Measurements from ENCODE around the gene ZNF784.

ZNF784 gene, protein sequence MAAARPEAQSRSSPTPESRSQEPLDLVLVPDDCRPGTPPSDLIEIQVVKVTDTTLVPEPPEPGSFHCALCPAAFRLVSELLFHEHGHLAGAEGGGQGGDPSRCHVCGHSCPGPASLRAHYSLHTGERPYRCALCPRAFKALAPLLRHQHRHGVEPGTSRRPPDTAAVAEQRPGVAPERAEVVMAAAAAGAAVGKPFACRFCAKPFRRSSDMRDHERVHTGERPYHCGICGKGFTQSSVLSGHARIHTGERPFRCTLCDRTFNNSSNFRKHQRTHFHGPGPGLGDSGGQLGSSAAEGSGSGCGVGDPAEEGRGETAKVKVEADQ

DNA sequence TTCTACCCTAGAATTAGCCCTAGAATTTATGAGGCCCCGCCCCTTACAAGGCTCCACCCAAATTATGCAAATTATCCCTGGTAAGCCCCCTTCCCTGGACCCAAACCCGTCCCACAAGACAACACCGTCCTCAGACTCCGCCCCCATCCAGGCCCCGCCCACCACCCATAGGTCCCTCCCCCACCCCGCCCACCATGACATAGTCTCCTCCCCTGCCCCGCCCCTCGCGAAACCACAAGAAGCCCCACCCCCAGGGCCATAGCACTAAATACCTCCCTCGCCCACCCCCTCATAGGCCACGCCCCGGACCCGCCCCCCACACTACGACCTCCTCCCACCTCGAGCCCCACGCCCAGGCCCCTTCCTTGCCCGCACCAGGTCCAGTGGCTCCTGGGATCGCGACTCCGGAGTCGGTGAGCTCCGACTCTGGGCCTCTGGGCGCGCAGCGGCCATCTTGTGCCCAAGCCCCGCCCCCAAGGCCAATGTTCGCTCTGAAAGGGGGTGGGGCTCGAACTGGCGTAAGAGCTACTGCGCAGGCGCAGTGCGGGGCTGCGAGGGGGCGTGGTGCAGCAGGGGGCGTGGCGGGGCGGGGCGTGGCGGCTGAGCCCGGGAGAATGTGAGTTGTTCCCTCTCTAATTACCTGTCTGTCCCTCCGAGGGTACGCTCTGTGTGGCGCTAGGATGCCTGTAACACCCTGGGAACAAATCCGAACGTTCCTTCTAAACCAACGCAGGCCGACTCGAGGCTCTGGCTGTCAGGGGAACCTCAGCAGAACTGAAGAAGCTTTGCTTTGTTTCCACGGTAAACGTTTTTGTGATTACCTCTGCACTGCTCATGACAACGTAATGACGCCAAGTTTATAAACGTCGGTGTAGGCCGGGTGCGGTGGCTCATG lies at the start of gene ZNF784:
Gene ZNF784 (minus strand): TSS at position 458 of the 895 bp plus-strand sequence. CDS start 5 bp downstream, at position 453.
- peak; percentile 94 for DNase-seq (ENCODE audit: low spot score)

DNA sequence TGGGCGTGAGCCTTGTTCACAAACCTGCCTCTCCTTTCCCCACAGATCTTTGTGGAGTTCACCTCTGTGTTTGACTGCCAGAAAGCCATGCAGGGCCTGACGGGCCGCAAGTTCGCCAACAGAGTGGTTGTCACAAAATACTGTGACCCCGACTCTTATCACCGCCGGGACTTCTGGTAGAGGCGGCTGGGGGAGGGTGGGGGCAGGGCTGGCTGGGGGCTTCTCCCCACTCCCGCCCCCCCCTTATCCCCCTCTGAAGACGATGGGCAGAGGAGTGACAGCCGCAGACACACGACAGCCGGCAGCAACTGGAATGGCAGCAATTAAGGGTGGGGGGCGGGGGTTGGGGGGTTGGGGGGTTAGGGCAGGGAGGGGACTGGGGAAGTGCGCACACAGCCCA lies 49.5 kb upstream of the ZNF784 start:
- DNase-seq (ENCODE audit: low spot score), result no peak

DNA sequence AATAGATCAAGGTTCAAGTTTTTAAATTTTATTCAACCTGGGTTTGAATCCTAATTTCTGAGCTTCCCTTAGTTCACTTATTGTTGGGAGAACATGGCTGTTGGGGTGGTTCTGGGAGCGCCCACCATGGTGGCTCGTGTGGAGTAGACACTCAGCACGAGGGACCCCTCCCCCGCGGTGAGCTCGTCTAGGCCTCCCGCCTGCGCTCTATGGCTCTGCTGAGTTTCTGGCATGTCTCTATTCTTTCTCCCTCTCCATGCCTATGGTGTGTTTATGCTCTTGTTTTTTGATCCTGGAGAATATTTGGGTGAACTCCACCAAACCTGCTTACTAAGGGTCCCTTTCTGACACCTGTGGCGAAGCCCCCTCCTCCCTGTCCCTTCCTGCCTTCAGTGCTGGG lies 49.1 kb upstream of the ZNF784 start:
- DNase-seq (ENCODE audit: low spot score), result no peak

DNA sequence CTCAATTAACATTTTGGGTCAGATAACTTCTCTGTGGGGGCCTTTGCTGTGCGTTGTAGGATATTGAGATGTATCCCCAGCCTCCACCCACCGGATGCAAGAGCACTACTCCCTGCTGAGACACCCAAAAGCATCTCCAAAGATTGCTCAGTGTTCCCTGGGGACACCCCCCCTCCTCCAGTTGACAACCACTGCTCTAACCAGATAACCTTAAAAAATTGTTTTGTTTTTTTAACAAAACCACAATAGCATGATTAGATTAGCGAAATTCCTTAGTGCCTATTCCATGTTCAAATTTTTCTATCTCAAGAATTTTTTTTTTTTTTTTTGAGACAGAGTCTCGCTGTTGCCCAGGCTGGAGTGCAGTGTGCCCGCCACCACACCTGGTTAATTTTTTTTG lies 48.1 kb upstream of the ZNF784 start:
- DNase-seq (ENCODE audit: low spot score), result no peak

DNA sequence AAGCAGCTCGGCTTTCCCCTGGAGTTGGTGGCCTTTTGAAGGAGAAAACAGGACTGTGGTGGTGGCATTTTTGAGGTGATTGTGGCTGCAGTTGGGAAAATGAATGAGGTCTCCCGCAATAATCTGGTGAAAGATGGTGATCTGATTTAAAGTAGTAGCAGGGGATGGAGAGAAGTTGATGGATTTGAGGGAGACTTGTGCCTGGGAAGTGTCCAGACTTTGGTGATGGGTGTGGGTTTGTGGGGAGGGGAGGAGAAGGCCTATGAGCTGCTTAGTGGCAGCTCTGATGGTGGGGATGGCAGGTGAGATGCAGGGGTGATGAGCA lies 46.6 kb upstream of the ZNF784 start:
- DNase-seq (ENCODE audit: low spot score), result no peak

DNA sequence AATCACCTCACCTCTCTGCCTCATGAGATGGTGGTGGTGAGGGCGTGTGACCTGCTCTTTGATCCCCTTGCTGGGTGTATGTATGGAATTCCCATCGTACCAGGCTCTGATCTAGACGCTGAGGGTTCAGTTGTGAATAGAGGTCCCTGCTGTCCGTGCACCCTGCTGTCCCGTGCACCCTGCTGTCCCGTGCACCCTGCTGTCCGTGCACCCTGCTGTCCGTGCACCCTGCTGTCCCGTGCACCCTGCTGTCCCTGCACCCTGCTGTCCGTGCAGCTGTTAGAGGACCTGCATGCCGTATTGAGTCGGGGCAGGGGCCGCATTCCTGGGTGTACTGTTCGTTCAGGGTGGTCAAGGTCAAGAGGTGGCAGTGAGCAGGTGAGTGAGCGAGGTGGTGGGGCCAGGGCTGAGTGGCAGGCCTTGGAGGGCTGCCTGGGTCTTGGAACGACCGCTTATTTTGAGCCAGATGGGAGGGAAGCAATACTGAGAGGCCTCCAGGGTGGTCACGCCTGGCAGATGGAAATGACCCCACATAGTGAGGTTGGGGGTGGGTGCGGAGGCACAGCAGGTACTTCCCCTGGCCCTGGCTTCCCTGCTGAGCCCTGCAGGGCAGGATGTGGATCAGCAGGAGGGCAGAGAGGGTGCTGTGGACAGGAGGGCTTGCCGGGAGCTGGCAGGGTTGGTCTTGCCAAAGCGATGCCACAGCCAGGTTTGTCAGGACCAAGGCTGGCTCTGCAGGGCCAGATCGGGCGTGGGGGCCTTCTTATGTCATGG lies 46.1 kb upstream of the ZNF784 start:
- no peak for DNase-seq (ENCODE audit: low spot score)

DNA sequence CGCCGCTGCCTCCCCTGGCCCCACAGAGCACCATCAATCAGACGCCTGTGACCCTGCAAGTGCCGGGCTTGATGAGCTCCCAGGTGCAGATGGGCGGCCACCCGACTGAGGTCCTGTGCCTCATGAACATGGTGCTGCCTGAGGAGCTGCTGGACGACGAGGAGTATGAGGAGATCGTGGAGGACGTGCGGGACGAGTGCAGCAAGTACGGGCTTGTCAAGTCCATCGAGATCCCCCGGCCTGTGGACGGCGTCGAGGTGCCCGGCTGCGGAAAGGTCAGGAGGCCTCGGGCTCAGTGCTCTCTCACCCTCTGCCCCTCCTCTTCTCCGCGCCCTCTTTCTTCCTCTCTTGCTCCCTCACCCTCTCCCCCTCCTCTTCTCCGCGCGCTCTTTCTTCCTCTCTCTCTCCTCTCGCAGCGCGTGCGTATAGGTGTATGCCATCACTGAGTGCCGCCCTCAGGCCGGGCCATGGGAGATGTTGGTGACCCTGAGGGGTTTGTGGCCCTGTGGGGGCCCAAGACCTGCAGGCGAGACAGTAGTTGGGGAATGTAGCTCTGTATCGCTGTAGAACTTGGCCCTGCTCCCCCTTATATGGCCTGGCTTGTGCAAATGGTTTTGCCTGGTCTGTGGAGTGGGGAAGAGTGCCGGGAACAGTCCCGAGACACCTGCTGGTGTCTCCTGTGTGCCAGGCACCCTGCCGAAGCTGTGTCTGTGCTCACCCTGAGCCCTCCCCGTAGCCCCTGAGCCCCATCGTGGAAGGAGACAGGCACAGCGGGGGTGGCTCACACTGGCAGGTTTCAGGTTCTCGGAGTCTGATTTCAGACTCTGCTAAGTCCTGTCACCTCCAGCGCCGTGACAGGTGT lies 45.3 kb upstream of the ZNF784 start:
- DNase-seq (ENCODE audit: low spot score), result no peak

DNA sequence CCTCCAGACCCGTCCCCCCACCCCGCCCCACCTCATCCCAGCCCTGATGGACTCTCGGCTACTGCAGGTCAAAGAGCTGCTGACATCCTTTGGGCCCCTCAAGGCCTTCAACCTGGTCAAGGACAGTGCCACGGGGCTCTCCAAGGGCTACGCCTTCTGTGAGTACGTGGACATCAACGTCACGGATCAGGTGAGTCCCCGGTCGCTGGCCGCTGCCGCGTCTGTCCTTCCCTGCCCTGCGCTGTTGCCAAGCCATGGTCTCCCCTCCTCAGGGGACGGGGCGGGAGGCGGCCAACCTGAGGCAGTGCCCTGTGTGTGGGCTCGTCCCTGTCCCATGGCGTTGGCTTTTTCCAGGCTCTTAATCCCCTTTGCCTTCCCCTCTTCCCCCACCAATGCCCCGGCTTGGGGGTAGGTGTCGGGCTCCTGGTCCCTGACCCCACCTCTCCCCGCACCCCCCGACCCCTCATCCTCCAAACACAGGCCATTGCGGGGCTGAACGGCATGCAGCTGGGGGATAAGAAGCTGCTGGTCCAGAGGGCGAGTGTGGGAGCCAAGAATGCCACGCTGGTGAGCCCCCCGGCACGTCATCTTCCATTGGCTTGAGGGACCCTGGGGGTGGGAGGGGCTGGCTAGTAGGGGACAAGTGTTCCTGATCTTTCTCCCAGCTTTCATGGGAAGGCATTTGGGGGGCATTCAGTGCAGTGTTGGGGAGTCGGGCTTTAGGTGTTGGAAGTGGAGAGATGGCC lies 44.4 kb upstream of the ZNF784 start:
- DNase-seq (ENCODE audit: low spot score), result no peak

DNA sequence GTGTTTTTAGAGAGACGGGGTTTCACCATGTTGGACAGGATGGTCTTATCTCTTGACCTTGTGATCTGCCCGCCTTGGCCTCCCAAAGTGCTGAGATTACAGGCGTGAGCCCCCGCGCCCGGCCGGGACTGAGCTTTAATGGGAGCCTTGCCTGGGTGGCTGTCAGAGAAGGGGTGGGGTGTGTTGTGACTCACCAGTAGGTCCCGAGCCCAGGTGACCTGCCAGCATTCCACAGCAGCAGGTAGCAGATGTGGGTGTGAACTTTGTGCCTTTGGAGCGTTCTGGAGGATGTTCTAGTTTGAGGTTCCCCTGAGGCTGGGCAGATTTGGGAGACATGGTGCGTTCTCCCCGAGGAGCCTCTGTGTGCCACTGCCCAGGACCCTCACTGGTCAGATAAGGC lies 43.6 kb upstream of the ZNF784 start:
- no peak for DNase-seq (ENCODE audit: low spot score)

DNA sequence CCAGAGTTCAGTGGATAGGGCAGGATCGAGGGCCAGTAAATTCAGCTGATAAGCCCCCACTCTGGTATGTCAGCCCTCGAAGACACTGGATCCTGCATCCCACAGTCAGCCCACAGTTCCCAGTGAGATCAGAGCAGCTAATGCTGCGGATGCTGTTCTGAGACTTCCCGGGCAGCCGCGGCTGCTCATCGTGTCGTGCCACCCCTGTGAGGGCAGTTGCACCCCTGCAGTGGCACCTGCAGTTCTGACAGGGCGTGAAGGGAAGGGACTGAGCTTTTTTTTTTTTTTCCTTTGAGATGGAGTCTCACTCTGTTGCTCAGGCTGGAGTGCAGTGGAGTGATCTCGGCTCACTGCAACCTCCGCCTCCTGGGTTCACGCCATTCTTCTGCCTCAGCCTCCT lies 43.1 kb upstream of the ZNF784 start:
- DNase-seq (ENCODE audit: low spot score), result no peak

DNA sequence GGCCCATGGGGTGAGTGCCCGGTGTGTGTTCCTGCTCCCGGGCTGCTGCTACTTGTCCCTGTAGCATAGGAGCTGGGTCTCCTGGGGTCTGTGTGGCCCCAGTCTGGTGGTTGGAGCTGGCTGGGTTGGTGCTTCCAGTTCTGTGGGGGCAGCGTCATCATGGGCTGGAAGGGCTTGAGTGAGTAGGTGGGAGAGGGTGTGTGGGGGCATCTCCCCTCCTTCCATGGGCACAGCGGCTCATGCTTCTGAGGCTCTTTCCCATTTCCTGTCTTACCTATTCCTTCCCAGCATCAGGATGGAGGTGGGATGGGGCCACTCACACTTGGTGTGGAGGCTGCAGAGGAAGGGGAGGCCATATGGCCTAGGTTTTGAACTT lies 42.6 kb upstream of the ZNF784 start:
- DNase-seq (ENCODE audit: low spot score), result no peak

DNA sequence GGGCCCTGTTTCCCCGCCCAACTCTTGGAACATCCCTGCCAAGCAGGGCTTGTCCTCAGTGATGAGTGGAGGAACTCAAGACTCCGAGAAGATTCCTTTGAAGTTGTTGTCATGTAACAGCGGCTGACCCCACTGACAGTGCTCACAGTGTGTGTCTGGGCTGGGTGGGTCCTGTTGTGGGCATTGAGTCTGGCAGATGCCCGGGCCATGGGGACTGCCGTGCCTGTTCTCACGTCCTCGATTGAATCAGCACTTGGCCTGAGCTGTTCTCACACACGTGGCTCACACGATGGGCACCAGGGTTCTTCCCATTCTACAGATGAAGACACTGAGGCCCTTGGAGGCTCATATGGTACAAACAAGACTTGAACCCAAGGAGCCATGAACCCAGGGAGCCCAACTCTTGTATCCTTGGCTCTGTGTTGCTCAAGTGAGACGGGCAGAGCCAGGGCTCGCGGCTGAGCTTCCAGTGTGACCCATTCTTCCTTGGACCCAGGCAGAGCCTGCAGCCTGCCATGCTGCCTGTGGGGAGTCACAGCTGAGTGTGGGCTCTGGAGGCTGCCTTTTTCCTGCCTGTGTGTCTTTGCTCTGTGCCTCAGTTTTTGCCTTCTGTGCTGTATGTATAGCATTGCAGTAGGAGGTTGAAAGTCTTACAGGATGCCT lies 42.1 kb upstream of the ZNF784 start:
- DNase-seq (ENCODE audit: low spot score), result no peak

DNA sequence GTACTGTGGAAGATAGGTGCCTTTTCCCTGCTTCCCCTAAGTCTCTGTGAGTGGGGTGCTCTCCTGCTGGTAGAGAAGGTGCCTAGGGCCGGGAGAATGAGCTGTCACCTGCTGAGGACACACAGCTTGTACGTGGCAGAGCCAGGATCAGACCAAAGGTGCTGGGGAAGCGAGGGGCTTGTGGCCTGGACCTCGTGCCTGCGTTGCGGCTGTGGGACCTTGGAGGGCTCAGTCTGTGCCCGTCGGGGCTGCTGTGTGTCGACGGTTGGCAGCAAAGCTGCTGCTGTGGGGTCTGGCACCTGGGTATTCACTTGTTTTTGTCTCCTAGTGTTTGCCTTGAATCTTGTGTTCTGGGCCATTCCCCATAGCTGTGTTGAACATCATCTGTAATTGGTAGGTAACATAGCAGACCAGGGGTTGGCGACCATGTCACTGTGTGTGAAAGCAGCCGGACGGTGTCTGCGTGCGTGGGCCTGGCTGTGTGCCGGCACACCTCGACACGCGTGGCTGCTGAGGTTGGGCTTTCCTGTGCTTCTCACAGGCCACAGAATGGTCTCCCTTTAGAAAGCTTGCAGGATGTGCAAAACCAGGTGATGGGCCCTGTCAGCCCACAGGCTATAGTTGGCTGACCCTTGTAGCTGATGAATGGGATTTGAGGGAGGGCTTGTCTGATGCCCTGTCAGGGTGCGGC lies 39.6 kb upstream of the ZNF784 start:
- no peak for DNase-seq (ENCODE audit: low spot score)

DNA sequence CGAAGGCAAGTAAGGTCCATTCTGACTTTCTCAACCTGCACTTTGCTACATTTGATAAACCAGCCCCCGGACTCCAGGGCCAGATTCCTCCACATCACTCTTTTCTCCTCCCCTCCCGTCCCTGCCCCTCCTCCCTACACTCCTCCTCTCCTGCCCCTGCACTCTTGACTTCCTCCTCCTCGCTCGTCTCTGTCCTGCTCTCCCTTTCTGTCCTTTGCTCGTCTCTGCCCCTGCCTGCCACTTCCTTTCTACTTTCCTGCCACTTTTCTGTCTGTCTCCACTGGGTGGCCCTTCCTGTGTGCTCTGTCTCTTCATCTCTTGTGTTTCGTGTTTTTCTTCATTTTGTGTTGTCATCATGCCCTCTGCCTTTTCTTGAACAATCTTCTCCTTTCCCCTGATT lies 37.5 kb upstream of the ZNF784 start:
- no peak for DNase-seq (ENCODE audit: low spot score)

DNA sequence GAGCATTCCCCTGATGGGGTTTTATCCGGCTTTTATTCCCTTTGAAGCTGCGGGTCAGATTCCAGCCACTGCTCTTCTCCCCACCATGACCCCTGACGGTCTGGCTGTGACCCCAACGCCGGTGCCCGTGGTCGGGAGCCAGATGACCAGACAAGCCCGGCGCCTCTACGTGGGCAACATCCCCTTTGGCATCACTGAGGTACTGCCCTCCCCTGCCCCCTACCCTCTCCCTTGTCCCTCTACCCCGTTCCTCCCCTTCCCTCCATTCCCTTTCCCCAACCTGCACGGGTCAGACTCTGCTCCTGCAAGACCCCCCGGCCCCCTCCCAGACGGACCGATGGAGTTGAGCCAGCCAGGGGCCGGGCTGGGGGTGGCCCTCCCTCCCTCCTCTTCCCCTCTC lies 36.6 kb upstream of the ZNF784 start:
- DNase-seq (ENCODE audit: low spot score), result no peak

DNA sequence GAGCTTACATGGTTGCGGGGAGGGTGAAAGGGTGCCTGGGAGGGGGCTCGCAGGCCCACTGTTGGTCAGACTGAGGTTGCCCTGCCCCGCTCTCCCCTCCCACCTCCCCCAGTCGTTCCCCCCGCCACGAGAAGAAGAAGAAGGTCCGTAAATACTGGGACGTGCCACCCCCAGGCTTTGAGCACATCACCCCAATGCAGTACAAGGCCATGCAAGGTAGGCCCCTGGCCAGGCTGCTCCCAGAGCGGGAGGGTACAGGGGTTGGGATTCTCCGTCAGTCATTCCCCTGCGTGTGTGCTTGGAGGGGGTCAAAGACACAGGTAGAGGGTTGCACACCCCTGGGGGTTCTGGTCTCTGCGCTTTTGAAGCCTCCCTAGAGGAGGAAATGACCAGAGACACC lies 36.0 kb upstream of the ZNF784 start:
- DNase-seq (ENCODE audit: low spot score), result no peak

DNA sequence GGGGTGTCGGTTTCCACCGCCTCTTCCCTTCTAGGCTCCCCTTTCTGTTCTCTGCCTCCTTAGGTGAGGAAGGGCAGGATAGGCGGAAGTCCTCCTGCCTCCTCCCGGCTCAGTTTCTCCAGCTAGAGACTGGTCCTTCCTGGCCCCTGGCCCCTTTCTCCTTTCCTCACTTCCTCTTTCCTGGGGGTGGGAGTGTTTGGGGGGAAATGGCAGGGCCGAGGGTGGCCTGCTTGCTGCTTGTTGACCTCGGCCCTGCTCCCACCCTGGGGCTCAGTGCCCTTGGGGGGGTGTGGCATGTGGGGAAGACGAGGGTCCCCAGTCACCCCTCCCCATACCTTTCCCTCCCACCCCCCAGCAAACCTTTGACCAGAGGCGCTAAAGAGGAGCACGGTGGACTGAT lies 35.5 kb upstream of the ZNF784 start:
- no peak for DNase-seq (ENCODE audit: low spot score)

DNA sequence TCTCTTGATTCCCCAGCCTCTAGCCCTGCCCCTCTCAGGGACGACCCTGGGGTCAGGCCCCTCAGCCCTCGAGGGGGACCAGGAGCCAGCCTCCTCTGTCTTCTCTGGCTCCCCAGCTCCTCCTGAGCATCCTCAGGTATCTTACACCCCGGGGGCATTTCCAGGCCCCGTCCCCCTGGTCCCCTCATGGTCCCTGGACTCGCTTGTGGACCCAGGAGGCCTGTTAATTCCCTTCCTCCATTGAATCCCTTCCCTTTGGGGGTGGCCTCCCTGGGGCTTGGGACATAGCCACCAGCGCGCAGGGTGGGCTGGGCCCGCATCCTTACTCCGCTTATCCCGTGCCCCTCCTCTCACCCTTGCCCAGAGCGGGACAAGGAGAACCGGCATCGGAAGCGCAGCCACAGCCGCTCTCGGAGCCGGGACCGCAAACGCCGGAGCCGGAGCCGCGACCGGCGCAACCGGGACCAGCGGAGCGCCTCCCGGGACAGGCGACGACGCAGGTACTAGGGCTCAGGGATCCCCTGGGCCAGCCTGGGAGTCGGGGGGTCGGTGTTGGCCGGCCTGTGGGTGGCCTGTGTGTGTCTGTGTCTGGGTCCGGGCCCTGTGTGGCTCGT lies 34.6 kb upstream of the ZNF784 start:
- DNase-seq (ENCODE audit: low spot score), result no peak

DNA sequence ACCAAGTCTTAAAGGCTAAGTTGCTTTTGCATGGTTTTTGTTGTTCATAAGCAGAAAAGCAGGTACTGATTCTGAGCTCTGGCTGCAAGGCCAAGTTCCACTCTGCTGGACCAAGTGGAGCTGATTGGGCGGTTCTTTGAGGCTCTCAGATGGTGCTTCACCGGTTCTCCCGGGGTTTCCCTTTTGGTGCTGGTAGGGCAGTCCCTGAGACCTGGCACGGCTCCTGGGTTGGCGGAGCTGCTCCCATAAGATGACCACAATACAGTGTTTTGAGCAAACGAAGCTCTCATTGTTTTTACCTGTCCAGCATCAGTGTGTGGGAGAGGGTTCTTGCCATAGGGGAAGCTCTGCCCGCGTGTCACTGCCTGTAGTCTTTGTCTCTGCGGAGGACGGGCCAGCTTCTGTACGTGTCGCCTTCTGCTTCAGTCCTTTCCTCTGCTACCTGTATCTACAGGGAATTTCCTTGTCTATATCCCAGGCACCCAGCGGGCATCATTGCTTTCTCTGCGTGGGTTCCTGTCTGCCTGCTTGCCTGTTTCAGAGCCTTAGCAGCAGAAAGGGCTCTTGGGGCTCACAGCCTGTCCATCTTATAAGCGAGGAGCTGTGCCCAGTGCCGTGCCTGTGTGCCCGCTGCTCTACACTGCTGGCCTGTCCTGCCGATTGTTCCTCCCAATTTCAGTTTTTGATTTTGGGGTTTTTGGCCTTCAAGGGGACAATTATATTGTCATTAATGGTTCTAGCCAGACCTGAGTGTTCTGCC lies 32.8 kb upstream of the ZNF784 start:
- DNase-seq (ENCODE audit: low spot score), result no peak

Measured in activated CD4-positive, alpha-beta T cell treated with anti-CD3 and anti-CD28 coated beads, Interleukin-2, Interleukin-4, amounts not matched to agents 100 ng/mL and 50 ng/mL, durations not matched to agents 16 hours and 8 hours (primary cell).